CD14-positive monocyte (primary cell): ENCODE measurements around the gene SGPL1. TPM values are rescaled to one million over a fixed set of nuclear protein-coding genes. Genes with fewer than 3 reads are reported as not detected.

Experiments
- DNase-seq, 3 donors: peaks; one replicate each; pipeline ENCODE4 v3.0.0-alpha.2; 2011 to 2022
- H2AFZ ChIP-seq: 2 replicates; pipeline ENCODE4 v1.6.0; 2012; ENCODE audit warnings: mild to moderate bottlenecking, low read depth, low read length, inconsistent platforms; ENCODE audit not compliant: insufficient read depth, poor library complexity, severe bottlenecking
- H3K27ac ChIP-seq, 2 donors: 1 replicate in 1 of 2; 2 replicates in 1 of 2; pipeline ENCODE4 v1.5.1; 2012 to 2013; ENCODE audit warnings: low read length in 2 of 2, control low read depth in 1 of 2, inconsistent platforms in 1 of 2, low read depth in 1 of 2, mild to moderate bottlenecking in 1 of 2
- H3K27me3 ChIP-seq, 2 donors: one replicate each; pipeline versions ENCODE4 v1.6.0 to v1.6.1; 2011 to 2013; ENCODE audit warnings: low read length in 2 of 2; ENCODE audit not compliant: control insufficient read depth in 2 of 2, insufficient read depth in 2 of 2
- H3K36me3 ChIP-seq, 2 donors: replicated peaks in 1 of 2; 1 replicate in 1 of 2; 2 replicates in 1 of 2; pipeline versions ENCODE4 v1.5.1 to v1.6.1; 2012 to 2013; ENCODE audit warnings: low read length in 2 of 2, control low read depth in 1 of 2, inconsistent platforms in 1 of 2, mild to moderate bottlenecking in 1 of 2; ENCODE audit not compliant: insufficient read depth in 2 of 2, control insufficient read depth in 1 of 2
- H3K4me1 ChIP-seq, 2 donors: 1 replicate in 1 of 2; 2 replicates in 1 of 2; pipeline versions ENCODE4 v1.5.1 to v1.6.1; 2012 to 2013; ENCODE audit warnings: low read length in 2 of 2, control low read depth in 1 of 2, inconsistent platforms in 1 of 2, mild to moderate bottlenecking in 1 of 2, moderate library complexity in 1 of 2; ENCODE audit not compliant: insufficient read depth in 2 of 2, control insufficient read depth in 1 of 2
- H3K4me2 ChIP-seq: replicated peaks from 2 replicates; pipeline ENCODE3; 2012; ENCODE audit warnings: low read length, moderate library complexity, mild to moderate bottlenecking; ENCODE audit not compliant: poor library complexity, severe bottlenecking; ENCODE audit errors: extremely low read depth
- H3K4me3 ChIP-seq, 3 experiments: fragments of 200-600 bp in 1 of 3; sonication (generic) in 1 of 3; replicated peaks in 1 of 3; 1 replicate in 2 of 3; 2 replicates in 1 of 3; pipeline ENCODE4 v1.5.1; 2011 to 2013; ENCODE audit warnings: low read length in 3 of 3, mild to moderate bottlenecking in 3 of 3, control low read depth in 2 of 3, low read depth in 2 of 3, inconsistent platforms in 1 of 3, moderate library complexity in 1 of 3
- H3K79me2 ChIP-seq: 2 replicates; pipeline ENCODE4 v1.6.0; 2012; ENCODE audit warnings: mild to moderate bottlenecking, control low read depth, inconsistent platforms, low read length, moderate library complexity; ENCODE audit not compliant: insufficient read depth
- H3K9ac ChIP-seq: 2 replicates; pipeline ENCODE4 v1.6.0; 2017; ENCODE audit warnings: low read length, mild to moderate bottlenecking; ENCODE audit not compliant: insufficient read depth, poor library complexity, severe bottlenecking
- H3K9me3 ChIP-seq, 2 donors: replicated peaks in 1 of 2; 1 replicate in 1 of 2; 2 replicates in 1 of 2; pipeline versions ENCODE4 v1.5.1 to v1.6.1; 2012 to 2013; ENCODE audit warnings: low read length in 2 of 2, control low read depth in 1 of 2; ENCODE audit not compliant: control insufficient read depth in 1 of 2, insufficient read depth in 1 of 2
- H4K20me1 ChIP-seq: 2 replicates; pipeline ENCODE4 v1.6.0; 2012; ENCODE audit warnings: mild to moderate bottlenecking, low read length, control low read depth, moderate library complexity; ENCODE audit not compliant: insufficient read depth
- H3K27ac Mint-ChIP-seq, 7 donors: one replicate each; pipeline ENCODE4 v1.8.0; 2020; ENCODE audit warnings: mild to moderate bottlenecking in 7 of 7, mixed read lengths in 7 of 7, moderate library complexity in 6 of 7, inconsistent platforms in 2 of 7
- H3K27me3 Mint-ChIP-seq, 3 donors: one replicate each; pipeline ENCODE4 v1.8.0; 2021 to 2022; ENCODE audit warnings: low read depth in 3 of 3, mild to moderate bottlenecking in 3 of 3, mixed read lengths in 3 of 3, moderate library complexity in 3 of 3, inconsistent platforms in 1 of 3
- H3K36me3 Mint-ChIP-seq, 2 donors: one replicate each; pipeline ENCODE4 v1.8.0; 2020; ENCODE audit warnings: mixed read lengths in 2 of 2, inconsistent platforms in 1 of 2, mild to moderate bottlenecking in 1 of 2
- H3K4me1 Mint-ChIP-seq: one replicate; pipeline ENCODE4 v1.8.0; 2020; ENCODE audit warnings: mild to moderate bottlenecking, mixed read lengths
- H3K4me3 Mint-ChIP-seq, 2 donors: one replicate each; pipeline ENCODE4 v1.8.0; 2020; ENCODE audit warnings: mild to moderate bottlenecking in 2 of 2, mixed read lengths in 2 of 2, moderate library complexity in 1 of 2
- H3K9me3 Mint-ChIP-seq, 7 donors: one replicate each; pipeline ENCODE4 v1.8.0; 2020 to 2022; ENCODE audit warnings: mixed read lengths in 7 of 7, mild to moderate bottlenecking in 6 of 7, moderate library complexity in 6 of 7, inconsistent platforms in 2 of 7
- CTCF ChIP-seq: fragments of 200-600 bp; IDR thresholded peaks from one replicate; pipeline ENCODE4 v1.8.0; 2022; ENCODE audit warnings: antibody characterized with exemption, mild to moderate bottlenecking
- WGBS: methylation state at CpG from one replicate; pipeline ENCODE4 v1.1.5; 2013; ENCODE audit warnings: missing lambda C conversion rate; ENCODE audit not compliant: insufficient coverage; 5-methylcytosine and 5-hydroxymethylcytosine counted together
- intact Hi-C, 2 donors: fragments of 100-400 bp; cut with micrococcal nuclease; formaldehyde crosslinking; loops; one replicate each; pipeline versions ENCODE4 v1.15.0 to v1.15.1; 2023
- polyA plus RNA-seq, 3 donors: library from polyadenylated mRNA; depleted of rRNA in 1 of 3; unstranded in 2 of 3; stranded (reverse) in 1 of 3; fragments of 300-500 nt in 2 of 3; fragments of >200 nt in 1 of 3; fragmentation: Illumina TruSeq in 2 of 3; gene quantifications; 1 replicate in 2 of 3; 2 replicates in 1 of 3; pipeline ENCODE4 v1.2.3, GENCODE V29; 2012 to 2021

Gene SGPL1
- polyA plus RNA-seq, 3 donors: 16.6 to 26.8 (median 26.1) TPM

DNA sequence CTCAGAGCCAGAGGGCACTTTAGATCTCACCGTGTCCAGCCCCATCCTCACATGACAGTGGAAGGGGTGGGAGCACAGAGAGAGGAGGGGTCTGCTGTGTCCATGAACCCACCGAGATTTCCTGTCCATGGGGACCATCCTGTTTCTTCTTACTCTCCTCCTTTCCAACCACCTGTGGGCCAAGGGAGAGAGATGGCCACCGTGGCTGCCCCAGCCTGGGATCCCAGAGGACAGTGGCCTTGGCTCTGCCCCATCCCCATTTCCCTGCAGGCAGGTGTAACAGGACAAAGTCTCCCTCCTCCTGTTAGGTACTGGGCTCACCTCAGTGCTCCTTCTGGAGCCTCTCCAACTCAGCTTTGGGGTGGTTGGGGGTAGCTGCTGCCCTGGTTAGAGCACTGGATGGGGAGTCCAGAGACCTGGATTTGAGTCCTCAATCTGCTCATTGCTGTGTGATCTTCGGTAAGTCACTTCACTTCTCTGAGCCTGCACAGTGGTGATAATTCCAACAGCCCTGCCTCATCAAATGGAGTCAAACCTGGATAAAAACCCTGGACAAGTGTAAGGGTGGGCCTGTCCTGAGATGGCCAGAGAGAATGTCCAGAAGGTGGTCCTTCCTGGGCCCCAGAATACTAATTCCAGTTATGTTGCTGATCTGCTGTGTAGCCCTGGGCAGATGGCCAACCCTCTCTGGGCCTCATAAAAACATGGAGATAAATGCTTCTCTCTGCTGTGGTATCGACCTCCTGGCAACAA, 90.5 kb downstream of the SGPL1 start:
- Mint-ChIP-seq H3K27ac (no peak overlapping the region), H3K4me3 (no peak overlapping the region), H3K36me3 (no peaks in the 10 kb centered on the region), H3K27me3 (peaks cover 5 to 12% (median 10%) of the 10 kb centered on the region in 3 donors), H3K4me1 (no peaks in the 10 kb centered on the region), H3K9me3 (no peaks in the 10 kb centered on the region)
- DNase-seq: no peak
- Histone ChIP-seq H3K27me3 (no peaks in the 10 kb centered on the region), H3K9ac (no peak overlapping the region), H3K4me2 (no peak overlapping the region), H3K9me3 (no peaks in the 10 kb centered on the region), H4K20me1 (no peaks in the 10 kb centered on the region), H3K27ac (no peak overlapping the region), H3K36me3 (no peaks in the 10 kb centered on the region), H2AFZ (no peak overlapping the region), H3K4me1 (no peaks in the 10 kb centered on the region), H3K4me3 (no peak overlapping the region), H3K79me2 (no peaks in the 10 kb centered on the region)
- no peak for TF ChIP-seq CTCF
- intact Hi-C loops: no loop called here
- WGBS: 100% methylated on average over 1 of the region's 5 CpGs

DNA sequence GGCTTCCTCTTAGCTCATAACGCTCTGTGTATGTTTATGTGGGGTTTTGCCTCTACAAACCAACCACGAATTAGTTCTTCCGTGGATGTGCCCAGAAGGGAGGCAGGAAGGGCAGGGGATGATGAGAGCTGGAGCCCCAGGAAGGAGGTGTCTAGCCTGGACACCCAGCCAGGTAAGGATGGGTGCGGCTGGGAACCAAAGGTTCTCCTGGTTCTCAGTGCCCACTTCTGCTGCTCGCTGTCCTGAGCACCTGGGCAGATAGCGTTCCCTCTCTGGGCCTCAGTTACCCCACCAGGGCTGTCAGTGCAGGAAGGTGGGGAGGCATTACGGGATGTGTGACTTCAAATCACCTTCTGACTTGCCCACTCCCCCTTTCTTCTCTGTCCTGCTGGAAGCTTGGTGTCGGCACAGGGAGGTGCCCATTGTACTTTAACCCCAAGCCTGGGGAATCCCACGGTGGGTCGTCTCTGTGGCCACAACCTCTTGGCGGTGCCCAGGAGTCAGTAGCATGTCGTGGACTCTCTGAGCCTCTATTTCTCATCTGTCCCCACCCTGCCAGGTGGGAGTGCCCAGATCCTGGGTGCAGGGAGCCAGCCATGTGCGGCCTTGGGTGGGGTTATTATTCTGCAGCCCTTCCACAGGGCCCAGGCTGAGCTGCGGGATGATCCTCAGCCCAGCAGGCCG, 91.3 kb downstream of the SGPL1 start:
- intact Hi-C loops: no loop called here
- H3K27me3 Mint-ChIP-seq: peaks cover 5 to 10% (median 7%) of the 10 kb centered on the region in 3 donors
- no peaks in the 10 kb centered on the region for H3K4me1 Mint-ChIP-seq

More for the DNA sequence above, 91.3 kb downstream of the SGPL1 start:
- H3K36me3 ChIP-seq: no peaks in the 10 kb centered on the region
- H2AFZ ChIP-seq: no peak overlapping the region
- TF ChIP-seq CTCF: no peak
- no peak overlapping the region for H3K4me2 ChIP-seq
- no peak for DNase-seq
- H3K36me3 Mint-ChIP-seq: no peaks in the 10 kb centered on the region
- no peak overlapping the region for H3K27ac ChIP-seq
- H3K4me3 Mint-ChIP-seq: no peak overlapping the region
- H3K9me3 Mint-ChIP-seq: peaks cover 1 to 7% (median 3%) of the 10 kb centered on the region in 7 donors
- no peak overlapping the region for H3K4me3 ChIP-seq
- no peaks in the 10 kb centered on the region for H4K20me1 ChIP-seq
- H3K27ac Mint-ChIP-seq: no peak overlapping the region
- H3K9ac ChIP-seq: no peak overlapping the region
- no peaks in the 10 kb centered on the region for H3K4me1 ChIP-seq
- no peaks in the 10 kb centered on the region for H3K27me3 ChIP-seq
- 97% methylated on average over 9 of the region's 15 CpGs for WGBS
- peaks cover 0 to 6% of the 10 kb centered on the region in 2 donors for H3K9me3 ChIP-seq
- no peaks in the 10 kb centered on the region for H3K79me2 ChIP-seq
